CD4-positive, alpha-beta T cell treated with Interleukin-17A for 4 hours (primary cell): ENCODE results near the gene ENDOG.
"Not testable (repeated sequence)": the region's sequence is repeated elsewhere in the genome, so short reads cannot be mapped to it uniquely, and the experiment has no call there.

Source experiments
- DNase-seq: peaks from one replicate; pipeline ENCODE4 v3.0.0-alpha.2; 2020; ENCODE audit warnings: mixed read lengths

ENDOG gene

GRCh38 chr9:128870128-128870940, 52.0 kb downstream of the ENDOG start:
- no peak for DNase-seq

GRCh38 chr9:128870941-128871265, 52.6 kb downstream of the ENDOG start:
- not testable (repeated sequence) for DNase-seq
